GM12891 (cell line): Measurements from ENCODE around the gene NEU1.
A peak's percentile ranks its signal among the peaks of the same experiment; 100 is the strongest.
"Not testable (repeated sequence)": the region's sequence is repeated elsewhere in the genome, so short reads cannot be mapped to it uniquely, and the experiment has no call there.

Experiments used
- DNase-seq: peaks from one replicate; pipeline ENCODE4 v3.0.0; 2011; ENCODE audit warnings: low spot score; ENCODE audit not compliant: insufficient read length
- FAIRE-seq: peaks from 2 replicates; lab custom pipeline; 2011; peaks lifted over from hg19 to GRCh38; lab: Jason Lieb, UNC
- PAX5 ChIP-seq: IDR thresholded peaks from 2 replicates; pipeline ENCODE4 v1.6.1; 2011; ENCODE audit warnings: low read length, moderate library complexity, mild to moderate bottlenecking; ENCODE audit not compliant: insufficient read depth, severe bottlenecking
- POLR2A ChIP-seq: IDR thresholded peaks from 2 replicates; pipeline ENCODE4 v1.6.1; 2011; ENCODE audit warnings: low read depth, low read length, control low read depth
- POLR2AphosphoS5 ChIP-seq: IDR thresholded peaks from 2 replicates; pipeline ENCODE4 v1.6.1; 2011; ENCODE audit warnings: low read depth, low read length, control low read depth
- POU2F2 ChIP-seq: IDR thresholded peaks from 2 replicates; pipeline ENCODE4 v1.6.1; 2011; ENCODE audit warnings: low read depth, mild to moderate bottlenecking, control low read depth, low read length, moderate library complexity
- SPI1 ChIP-seq: IDR thresholded peaks from 2 replicates; pipeline ENCODE4 v1.6.1; 2011; ENCODE audit warnings: low read depth, low read length, control low read depth
- TAF1 ChIP-seq: IDR thresholded peaks from 2 replicates; pipeline ENCODE4 v1.6.1; 2011; ENCODE audit warnings: low read depth, low read length, control low read depth

NEU1 gene

DNA sequence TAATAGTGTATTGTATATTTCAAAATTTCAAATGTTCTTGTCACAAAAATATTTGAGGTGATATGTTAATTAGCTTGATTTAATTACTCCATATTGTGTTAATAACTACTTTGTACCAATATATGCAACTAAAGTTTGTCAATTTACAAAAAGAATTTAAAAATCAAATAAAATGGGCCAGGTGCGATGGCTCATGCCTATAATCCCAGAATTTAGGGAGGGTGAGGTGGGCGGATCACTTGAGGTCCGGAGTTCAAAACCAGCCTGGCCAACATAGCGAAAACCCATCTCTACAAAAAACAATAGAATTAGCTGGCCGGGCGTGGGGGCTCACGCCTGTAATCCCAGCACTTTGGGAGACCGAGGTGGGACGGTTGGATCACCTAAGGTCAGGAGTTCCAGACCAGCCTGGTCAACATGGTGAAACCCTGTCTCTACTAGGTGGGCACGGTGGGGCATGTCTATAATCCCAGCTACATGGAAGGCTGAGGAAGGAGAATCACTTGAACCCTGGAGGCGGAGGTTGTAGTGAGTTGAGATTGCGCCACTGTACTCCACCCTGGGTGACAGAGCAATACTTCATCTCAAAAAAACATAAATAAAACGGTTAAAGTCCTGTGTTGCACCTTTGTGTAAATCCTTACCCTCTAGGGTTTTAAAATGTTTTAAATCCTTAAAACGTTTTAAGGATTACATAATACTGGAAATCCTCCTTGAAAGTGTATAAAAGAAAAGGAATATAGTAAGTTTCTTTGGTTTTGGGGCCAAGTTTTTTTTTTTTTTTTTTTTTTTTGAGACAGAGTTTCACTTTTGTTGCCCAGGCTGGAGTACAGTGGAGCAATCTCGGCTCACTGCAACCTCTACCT is 31.0 kb downstream of the NEU1 start:
- no peak for FAIRE-seq
- TF ChIP-seq PAX5 (no peak), POU2F2 (no peak), SPI1 (no peak), TAF1 (no peak), POLR2AphosphoS5 (no peak), POLR2A (no peak)
- no peak for DNase-seq

- TF ChIP-seq POU2F2 (no peak), POLR2AphosphoS5 (no peak), PAX5 (no peak), SPI1 (no peak), TAF1 (no peak), POLR2A (no peak)
- FAIRE-seq (no peak), DNase-seq (no peak)
Measured at GRCh38 chr6:31830886-31831335, 31.7 kb downstream of the NEU1 start.

DNA sequence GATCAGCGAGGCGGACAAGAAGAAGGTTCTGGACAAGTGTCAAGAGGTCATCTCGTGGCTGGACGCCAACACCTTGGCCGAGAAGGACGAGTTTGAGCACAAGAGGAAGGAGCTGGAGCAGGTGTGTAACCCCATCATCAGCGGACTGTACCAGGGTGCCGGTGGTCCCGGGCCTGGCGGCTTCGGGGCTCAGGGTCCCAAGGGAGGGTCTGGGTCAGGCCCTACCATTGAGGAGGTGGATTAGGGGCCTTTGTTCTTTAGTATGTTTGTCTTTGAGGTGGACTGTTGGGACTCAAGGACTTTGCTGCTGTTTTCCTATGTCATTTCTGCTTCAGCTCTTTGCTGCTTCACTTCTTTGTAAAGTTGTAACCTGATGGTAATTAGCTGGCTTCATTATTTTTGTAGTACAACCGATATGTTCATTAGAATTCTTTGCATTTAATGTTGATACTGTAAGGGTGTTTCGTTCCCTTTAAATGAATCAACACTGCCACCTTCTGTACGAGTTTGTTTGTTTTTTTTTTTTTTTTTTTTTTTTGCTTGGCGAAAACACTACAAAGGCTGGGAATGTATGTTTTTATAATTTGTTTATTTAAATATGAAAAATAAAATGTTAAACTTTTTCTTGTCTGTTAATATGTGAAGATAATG is 32.9 kb downstream of the NEU1 start:
- no peak for FAIRE-seq
- TF ChIP-seq PAX5 (no peak), POU2F2 (no peak), POLR2AphosphoS5 (no peak), SPI1 (no peak), POLR2A (no peak), TAF1 (no peak)
- DNase-seq: no peak

DNA sequence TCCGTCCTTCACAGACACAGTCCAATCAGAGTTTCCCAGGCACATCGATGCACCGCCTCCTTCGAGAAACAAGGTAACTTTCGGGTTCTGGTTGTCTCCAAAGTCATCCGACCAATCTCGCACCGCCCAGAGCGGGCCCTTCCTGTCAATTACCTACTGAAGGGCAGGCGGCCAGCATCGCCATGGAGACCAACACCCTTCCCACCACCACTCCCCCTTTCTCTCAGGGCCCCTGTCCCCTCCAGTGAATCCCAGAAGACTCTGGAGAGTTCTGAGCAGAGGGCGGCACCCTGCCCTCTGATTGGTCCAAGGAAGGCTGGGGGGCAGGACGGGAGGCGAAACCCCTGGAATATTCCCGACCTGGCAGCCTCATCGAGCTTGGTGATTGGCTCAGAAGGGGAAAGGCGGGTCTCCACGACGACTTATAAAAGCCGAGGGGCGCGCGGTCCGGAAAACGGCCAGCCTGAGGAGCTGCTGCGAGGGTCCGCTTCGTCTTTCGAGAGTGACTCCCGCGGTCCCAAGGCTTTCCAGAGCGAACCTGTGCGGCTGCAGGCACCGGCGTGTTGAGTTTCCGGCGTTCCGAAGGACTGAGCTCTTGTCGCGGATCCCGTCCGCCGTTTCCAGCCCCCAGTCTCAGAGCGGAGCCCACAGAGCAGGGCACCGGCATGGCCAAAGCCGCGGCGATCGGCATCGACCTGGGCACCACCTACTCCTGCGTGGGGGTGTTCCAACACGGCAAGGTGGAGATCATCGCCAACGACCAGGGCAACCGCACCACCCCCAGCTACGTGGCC is 35.1 kb downstream of the NEU1 start, which contains the start of gene HSPA1B:
Gene HSPA1B (plus strand): TSS at position 453 of the 794 bp plus-strand sequence. CDS start 213 bp downstream, at position 666.
- DNase-seq: peak; percentile 80
- TF ChIP-seq SPI1 (no peak), POLR2A (peak; percentile 98), PAX5 (no peak), TAF1 (peak; percentile 88), POLR2AphosphoS5 (peak; percentile 98), POU2F2 (no peak)
- peak; percentile 77 for FAIRE-seq

DNA sequence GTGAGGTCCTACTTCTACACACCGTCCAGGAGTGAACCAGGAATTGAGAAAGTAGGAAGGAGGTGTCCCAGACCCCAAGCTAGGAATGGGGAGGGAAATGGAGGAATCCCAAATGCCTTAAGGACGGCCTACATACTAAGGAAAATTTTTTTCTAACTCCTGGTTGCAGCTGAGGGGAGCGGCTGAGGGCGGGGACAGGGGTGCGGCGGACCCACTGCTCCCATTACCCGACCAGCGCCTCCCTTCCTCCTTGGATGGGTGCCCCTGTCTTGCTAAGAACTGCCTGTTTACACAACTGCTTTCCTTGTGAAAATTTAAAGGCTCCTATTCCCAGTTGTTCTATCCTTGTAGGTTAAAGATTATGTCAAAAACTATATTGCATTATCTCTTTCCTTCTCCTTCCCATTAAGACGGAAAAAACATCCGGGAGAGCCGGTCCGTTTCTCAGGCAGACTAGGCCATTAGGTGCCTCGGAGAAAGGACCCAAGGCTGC is 35.8 kb downstream of the NEU1 start:
- DNase-seq (peak; percentile 49), FAIRE-seq (no peak)
- no peak for TF ChIP-seq SPI1
- TF ChIP-seq POLR2AphosphoS5: peak; percentile 32; the same call in 1 of the 2 replicates

- FAIRE-seq (no peak), DNase-seq (no peak)
- TF ChIP-seq SPI1: no peak
- no peak for TF ChIP-seq TAF1
Measured at GRCh38 chr6:31825553-31825952, 37.1 kb downstream of the NEU1 start.

DNA sequence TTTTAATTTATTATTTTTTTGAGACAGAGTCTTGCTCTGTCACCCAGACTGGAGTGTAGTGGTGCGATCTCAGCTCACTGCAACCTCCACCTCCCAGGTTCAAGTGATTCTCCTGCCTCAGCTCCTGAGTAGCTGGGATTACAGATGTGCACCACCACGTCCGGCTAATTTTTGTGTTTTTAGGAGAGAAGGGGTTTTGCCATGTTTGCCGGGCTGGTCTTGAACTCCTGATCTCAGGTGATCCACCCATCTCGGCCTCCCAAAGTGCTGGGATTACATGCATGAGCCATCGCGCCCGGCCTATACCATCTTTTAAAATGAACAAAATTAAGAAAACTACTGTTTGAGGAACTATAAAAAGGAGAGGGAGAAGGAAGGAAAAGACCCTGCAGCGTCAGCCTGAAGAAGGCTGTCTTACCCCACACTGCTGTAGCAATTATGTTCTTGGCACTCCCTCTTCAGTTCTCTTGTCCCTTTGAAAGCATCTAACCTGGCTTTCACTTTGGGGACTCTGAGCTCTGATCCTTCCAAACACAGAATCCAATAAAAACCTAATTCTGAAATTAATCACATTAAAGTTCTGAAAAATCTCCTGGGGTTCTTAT is 38.9 kb downstream of the NEU1 start:
- not testable (repeated sequence) for DNase-seq, FAIRE-seq

DNA sequence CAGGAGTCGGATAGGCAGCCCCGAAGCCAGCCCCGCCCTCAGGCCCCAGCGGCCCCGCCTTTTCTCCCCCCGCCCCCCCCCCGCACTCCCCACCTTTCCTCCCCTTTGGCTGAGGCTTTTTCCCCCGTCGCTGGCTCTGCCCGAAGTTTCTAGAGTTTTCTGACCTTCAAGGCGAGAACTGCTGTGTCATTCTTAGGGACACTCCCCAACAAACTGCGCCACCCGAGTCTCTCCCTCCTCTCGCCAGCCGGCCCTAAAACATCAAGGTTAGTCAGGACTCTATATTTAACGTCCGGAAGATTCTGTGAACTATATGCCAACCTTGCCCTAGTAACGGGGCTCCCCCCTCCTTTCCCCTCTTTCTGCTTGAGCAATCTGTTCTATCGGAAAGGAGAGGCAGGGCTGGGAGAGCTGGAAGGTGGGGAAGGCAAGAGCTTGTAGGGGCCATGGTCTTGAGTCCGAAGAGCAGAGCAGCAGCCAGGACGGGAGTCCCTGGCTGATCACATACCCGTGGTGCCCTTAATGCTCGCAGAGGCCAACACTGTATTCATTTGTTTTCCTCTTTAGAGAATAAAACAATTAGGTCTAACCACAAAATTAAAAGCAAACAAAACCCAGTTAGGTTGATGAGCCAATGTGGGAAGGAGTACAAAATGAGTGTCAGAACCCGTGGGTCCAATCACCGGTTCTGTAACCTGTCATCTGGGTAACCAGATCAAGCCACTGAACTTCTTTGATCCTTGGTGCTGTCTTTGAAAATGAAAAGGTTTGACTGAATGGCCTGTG is 40.4 kb downstream of the NEU1 start:
- DNase-seq (peak; percentile 44), FAIRE-seq (no peak)
- TF ChIP-seq SPI1 (no peak), PAX5 (no peak), POLR2A (no peak), POLR2AphosphoS5 (no peak; the same call in 1 of the 2 replicates), TAF1 (no peak), POU2F2 (no peak)
